Activated CD8-positive, alpha-beta T cell treated with anti-CD3 and anti-CD28 coated beads for 36 hours (primary cell): ENCODE results near the gene WWC2. TPM values are rescaled to one million over a fixed set of nuclear protein-coding genes. Genes with fewer than 3 reads are reported as not detected.

Source experiments
- ATAC-seq: fragments of 200-7000 bp; cut with Tn5 transposase; one replicate; pipeline ENCODE4 v1.10.0; 2021; ENCODE audit warnings: mild to moderate bottlenecking, moderate library complexity
- CTCF ChIA-PET: fragments of 350-600 bp; sonication (Branson Sonifier 250); formaldehyde crosslinking; loops from one replicate; lab custom pipeline; 2021; ENCODE audit warnings: antibody characterized with exemption; lab: Charles Lee
- POLR2A ChIA-PET: fragments of 350-600 bp; sonication (Branson Sonifier 250); formaldehyde crosslinking; loops from one replicate; lab custom pipeline; 2021; ENCODE audit warnings: antibody characterized with exemption; lab: Charles Lee
- DNase-seq: peaks from one replicate; pipeline ENCODE4 v3.0.0-alpha.2; 2020
- H3K27ac Mint-ChIP-seq: one replicate; pipeline ENCODE4 v1.8.0; 2021; ENCODE audit warnings: mild to moderate bottlenecking, mixed read lengths
- H3K27me3 Mint-ChIP-seq: one replicate; pipeline ENCODE4 v1.8.0; 2021; ENCODE audit warnings: mixed read lengths
- H3K36me3 Mint-ChIP-seq: one replicate; pipeline ENCODE4 v1.8.0; 2021; ENCODE audit warnings: low read depth, mixed read lengths
- H3K4me1 Mint-ChIP-seq: one replicate; pipeline ENCODE4 v1.8.0; 2021; ENCODE audit warnings: low read depth, mixed read lengths
- H3K4me3 Mint-ChIP-seq: one replicate; pipeline ENCODE4 v1.8.0; 2021; ENCODE audit warnings: mild to moderate bottlenecking, moderate library complexity, mixed read lengths
- H3K9me3 Mint-ChIP-seq: one replicate; pipeline ENCODE4 v1.8.0; 2021; ENCODE audit warnings: mixed read lengths
- CTCF ChIP-seq: fragments of 200-600 bp; IDR thresholded peaks from one replicate; pipeline ENCODE4 v1.8.0; 2022; ENCODE audit warnings: antibody characterized with exemption, mild to moderate bottlenecking
- intact Hi-C: fragments of 100-400 bp; cut with micrococcal nuclease; formaldehyde crosslinking; loops from one replicate; pipeline ENCODE4 v1.10.0; 2022
- total RNA-seq, 2 experiments: library from RNA; stranded (reverse); gene quantifications; one replicate each; pipeline ENCODE4 v1.2.3, GENCODE V29; 2021

The WWC2 gene
- total RNA-seq, 2 experiments from 2014 or later: 1.9 TPM

GRCh38 chr4:183332447-183332846 lies 233.4 kb downstream of the WWC2 start:
- H3K9me3 Mint-ChIP-seq: peaks cover 1% of the 10 kb centered on the region
- ChIA-PET CTCF (no interaction called here), POLR2A (no interaction called here)
- ATAC-seq (no peak), DNase-seq (no peak)
- H3K4me3 Mint-ChIP-seq: no peak overlapping the region
- no peak overlapping the region for H3K27ac Mint-ChIP-seq
- intact Hi-C loops: no loop called here
- peaks cover 7% of the 10 kb centered on the region for H3K4me1 Mint-ChIP-seq
- H3K36me3 Mint-ChIP-seq: no peaks in the 10 kb centered on the region
- H3K27me3 Mint-ChIP-seq: peaks cover 20% of the 10 kb centered on the region
- no peak for TF ChIP-seq CTCF

GRCh38 chr4:183333202-183333601 lies 234.1 kb downstream of the WWC2 start:
- Mint-ChIP-seq H3K27me3 (peaks cover 20% of the 10 kb centered on the region), H3K9me3 (peaks cover 1% of the 10 kb centered on the region), H3K4me1 (peaks cover 7% of the 10 kb centered on the region), H3K36me3 (no peaks in the 10 kb centered on the region), H3K4me3 (no peak overlapping the region), H3K27ac (no peak overlapping the region)
- ChIA-PET POLR2A (no interaction called here), CTCF (no interaction called here)
- no peak for ATAC-seq
- no peak for TF ChIP-seq CTCF
- no peak for DNase-seq
- intact Hi-C loops: no loop called here

GRCh38 chr4:183333983-183334382 lies 234.9 kb downstream of the WWC2 start:
- Mint-ChIP-seq H3K27ac (no peak overlapping the region), H3K27me3 (peaks cover 20% of the 10 kb centered on the region), H3K9me3 (peaks cover 1% of the 10 kb centered on the region), H3K4me3 (no peak overlapping the region), H3K36me3 (no peaks in the 10 kb centered on the region), H3K4me1 (peaks cover 7% of the 10 kb centered on the region)
- CTCF ChIA-PET: no interaction called here
- POLR2A ChIA-PET: no interaction called here
- DNase-seq (no peak), ATAC-seq (no peak)
- no peak for TF ChIP-seq CTCF
- intact Hi-C loops: no loop called here

- Mint-ChIP-seq H3K36me3 (no peaks in the 10 kb centered on the region), H3K4me1 (peaks cover 7% of the 10 kb centered on the region), H3K27ac (no peak overlapping the region), H3K27me3 (peaks cover 18% of the 10 kb centered on the region), H3K4me3 (no peak overlapping the region), H3K9me3 (peaks cover 1% of the 10 kb centered on the region)
- DNase-seq (peak; percentile 19), ATAC-seq (peak; percentile 72)
- CTCF ChIA-PET: no interaction called here
- POLR2A ChIA-PET: interaction anchor here (1.0 kb wide), 1 partner anchor 11 kb away, joined by 3 read pairs; no protein-coding TSS in a partner anchor
- intact Hi-C loops: no loop called here
- no peak for TF ChIP-seq CTCF
These were observed 236.4 kb downstream of the WWC2 start for GRCh38 chr4:183335369-183335940.

GRCh38 chr4:183337349-183337748 lies 238.3 kb downstream of the WWC2 start:
- no peak for TF ChIP-seq CTCF
- ATAC-seq (no peak), DNase-seq (no peak)
- Mint-ChIP-seq H3K36me3 (no peaks in the 10 kb centered on the region), H3K4me1 (peaks cover 7% of the 10 kb centered on the region), H3K27me3 (peaks cover 21% of the 10 kb centered on the region), H3K27ac (no peak overlapping the region), H3K9me3 (peaks cover 1% of the 10 kb centered on the region), H3K4me3 (no peak overlapping the region)
- ChIA-PET CTCF (no interaction called here), POLR2A (no interaction called here)
- intact Hi-C loops: no loop called here
